ENCODE measurements around the gene RILP. TPM values are rescaled to one million over a fixed set of nuclear protein-coding genes. Genes with fewer than 3 reads are reported as not detected.

The RILP gene
- total RNA-seq, 1 donor from 2014 or later, result 0.13 TPM

DNA sequence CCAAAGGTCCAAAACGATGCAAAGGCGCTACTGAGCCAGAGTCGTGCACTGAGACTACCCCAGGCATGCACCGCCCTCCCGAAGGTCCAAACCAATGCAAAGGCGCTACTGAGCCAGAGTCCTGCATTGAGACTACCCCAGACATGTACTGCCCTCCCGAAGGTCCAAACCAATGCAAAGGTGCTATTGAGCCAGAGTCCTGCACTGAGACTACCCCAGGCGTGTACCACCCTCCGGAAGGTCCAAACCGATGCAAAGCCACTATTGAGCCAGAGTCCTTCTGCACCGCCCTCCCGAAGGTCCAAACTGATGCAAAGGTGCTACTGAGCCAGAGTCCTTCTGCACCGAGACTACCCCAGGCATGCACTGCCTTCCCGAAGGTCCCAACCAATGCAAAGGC lies 48.1 kb downstream of the RILP start:
- TF ChIP-seq EZH2phosphoT487 (IDR thresholded peaks at IDR 0.05), result no peak
- TF ChIP-seq, protein P1, sequence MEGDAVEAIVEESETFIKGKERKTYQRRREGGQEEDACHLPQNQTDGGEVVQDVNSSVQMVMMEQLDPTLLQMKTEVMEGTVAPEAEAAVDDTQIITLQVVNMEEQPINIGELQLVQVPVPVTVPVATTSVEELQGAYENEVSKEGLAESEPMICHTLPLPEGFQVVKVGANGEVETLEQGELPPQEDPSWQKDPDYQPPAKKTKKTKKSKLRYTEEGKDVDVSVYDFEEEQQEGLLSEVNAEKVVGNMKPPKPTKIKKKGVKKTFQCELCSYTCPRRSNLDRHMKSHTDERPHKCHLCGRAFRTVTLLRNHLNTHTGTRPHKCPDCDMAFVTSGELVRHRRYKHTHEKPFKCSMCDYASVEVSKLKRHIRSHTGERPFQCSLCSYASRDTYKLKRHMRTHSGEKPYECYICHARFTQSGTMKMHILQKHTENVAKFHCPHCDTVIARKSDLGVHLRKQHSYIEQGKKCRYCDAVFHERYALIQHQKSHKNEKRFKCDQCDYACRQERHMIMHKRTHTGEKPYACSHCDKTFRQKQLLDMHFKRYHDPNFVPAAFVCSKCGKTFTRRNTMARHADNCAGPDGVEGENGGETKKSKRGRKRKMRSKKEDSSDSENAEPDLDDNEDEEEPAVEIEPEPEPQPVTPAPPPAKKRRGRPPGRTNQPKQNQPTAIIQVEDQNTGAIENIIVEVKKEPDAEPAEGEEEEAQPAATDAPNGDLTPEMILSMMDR (IDR thresholded peaks at IDR 0.05), result no peak
- TF ChIP-seq EZH2 (IDR thresholded peaks at IDR 0.05), result no peak
- Mint-ChIP-seq H3K4me1 (peaks cover 17% of the 10 kb centered on the region), H3K36me3 (peaks cover 14% of the 10 kb centered on the region), H3K4me3 (no peak overlapping the region), H3K27me3 (ENCODE audit: insufficient read depth, low read depth) (peaks cover 4% of the 10 kb centered on the region), H3K27ac (no peak overlapping the region), H3K9me3 (peaks cover 14% of the 10 kb centered on the region)
- DNase-seq (ENCODE audit: low spot score), result no peak
- Histone ChIP-seq H3K27me3 (no peaks in the 10 kb centered on the region), H4K20me1 (ENCODE audit: low read depth) (no peaks in the 10 kb centered on the region), H2AFZ (replicated peaks) (no peak overlapping the region), H3K4me3 (no peak overlapping the region), H3K9ac (no peak overlapping the region), H3K4me1 (peaks cover 12% of the 10 kb centered on the region), H3K79me2 (ENCODE audit: low read depth) (no peaks in the 10 kb centered on the region), H3K36me3 (no peaks in the 10 kb centered on the region), H3K4me2 (no peak overlapping the region), H3F3A (ENCODE audit: low read depth) (peaks cover 5% of the 10 kb centered on the region), H3K27ac (no peak overlapping the region), H3K9me3 (ENCODE audit: low read depth) (no peaks in the 10 kb centered on the region)

- Histone ChIP-seq H3F3A (ENCODE audit: low read depth) (no peaks in the 10 kb centered on the region), H3K27ac (no peak overlapping the region), H2AFZ (replicated peaks) (no peak overlapping the region), H4K20me1 (ENCODE audit: low read depth) (no peaks in the 10 kb centered on the region), H3K9ac (no peak overlapping the region), H3K9me3 (ENCODE audit: low read depth) (no peaks in the 10 kb centered on the region), H3K4me2 (no peak overlapping the region), H3K36me3 (no peaks in the 10 kb centered on the region), H3K4me1 (no peaks in the 10 kb centered on the region), H3K79me2 (ENCODE audit: low read depth) (no peaks in the 10 kb centered on the region), H3K4me3 (no peak overlapping the region), H3K27me3 (no peaks in the 10 kb centered on the region)
- Mint-ChIP-seq H3K27ac (no peak overlapping the region), H3K4me3 (no peak overlapping the region), H3K36me3 (peaks cover 16% of the 10 kb centered on the region), H3K9me3 (peaks cover 14% of the 10 kb centered on the region), H3K4me1 (no peaks in the 10 kb centered on the region), H3K27me3 (ENCODE audit: insufficient read depth, low read depth) (peaks cover 2% of the 10 kb centered on the region)
- no peak for DNase-seq (ENCODE audit: low spot score)
- TF ChIP-seq EZH2phosphoT487 (IDR thresholded peaks at IDR 0.05) (no peak), EZH2 (IDR thresholded peaks at IDR 0.05) (no peak)
- TF ChIP-seq, protein P1 (IDR thresholded peaks at IDR 0.05), result no peak
These were observed 51.1 kb downstream of the RILP start for GRCh38 chr17:1598399-1599095.

GRCh38 chr17:1597861-1598342 lies 51.8 kb downstream of the RILP start:
- no peak overlapping the region for H3K9ac ChIP-seq
- no peaks in the 10 kb centered on the region for H3K27me3 ChIP-seq
- no peaks in the 10 kb centered on the region for H3K9me3 ChIP-seq (ENCODE audit: low read depth)
- no peaks in the 10 kb centered on the region for H4K20me1 ChIP-seq (ENCODE audit: low read depth)
- no peak overlapping the region for H2AFZ ChIP-seq (replicated peaks)
- no peak overlapping the region for H3K4me3 ChIP-seq
- H3K9me3 Mint-ChIP-seq, result peaks cover 14% of the 10 kb centered on the region
- H3K27me3 Mint-ChIP-seq (ENCODE audit: insufficient read depth, low read depth), result peaks cover 2% of the 10 kb centered on the region
- H3K4me2 ChIP-seq, result no peak overlapping the region
- H3K27ac Mint-ChIP-seq, result no peak overlapping the region
- H3K27ac ChIP-seq, result no peak overlapping the region
- no peak for TF ChIP-seq EZH2phosphoT487 (IDR thresholded peaks at IDR 0.05)
- TF ChIP-seq, protein P1 (IDR thresholded peaks at IDR 0.05), result no peak
- no peak for TF ChIP-seq EZH2 (IDR thresholded peaks at IDR 0.05)
- no peaks in the 10 kb centered on the region for H3K4me1 ChIP-seq
- no peaks in the 10 kb centered on the region for H3K79me2 ChIP-seq (ENCODE audit: low read depth)
- H3K36me3 Mint-ChIP-seq, result peaks cover 13% of the 10 kb centered on the region
- no peaks in the 10 kb centered on the region for H3F3A ChIP-seq (ENCODE audit: low read depth)
- DNase-seq (ENCODE audit: low spot score), result no peak
- no peaks in the 10 kb centered on the region for H3K36me3 ChIP-seq
- no peaks in the 10 kb centered on the region for H3K4me1 Mint-ChIP-seq
- no peak overlapping the region for H3K4me3 Mint-ChIP-seq

Small RNAs within 50 kb of the gene (small RNA-seq; reads per million reads assigned to genes)
- gene RN7SL105P, result not detected

Other genes with a start within 250 kb of the RILP start
- gene YWHAE, start 249.6 kb downstream of the RILP start, total RNA-seq (ENCODE audit: low replicate concordance), result 1,602 and 2,181 TPM in 2 replicates
- 52.2 and 59.6 TPM in 2 replicates for gene CRK, start 193.6 kb downstream of the RILP start, total RNA-seq (ENCODE audit: low replicate concordance)
- gene MYO1C, start 157.2 kb downstream of the RILP start, total RNA-seq (ENCODE audit: low replicate concordance), result 28.7 and 40.6 TPM in 2 replicates
- gene INPP5K, start 133.3 kb downstream of the RILP start, total RNA-seq (ENCODE audit: low replicate concordance), result 11.7 and 20.9 TPM in 2 replicates
- 25.3 and 29.6 TPM in 2 replicates for gene PITPNA, start 87.1 kb downstream of the RILP start, total RNA-seq (ENCODE audit: low replicate concordance)
- 6.8 and 18.4 TPM in 2 replicates for gene SLC43A2, start 21.0 kb downstream of the RILP start, total RNA-seq (ENCODE audit: low replicate concordance)
- gene SCARF1, start 4.1 kb downstream of the RILP start, total RNA-seq (ENCODE audit: low replicate concordance), result 1.1 TPM in 1 of 2 replicates, not detected in the other
- gene PRPF8, start 35.0 kb upstream of the RILP start, total RNA-seq (ENCODE audit: low replicate concordance), result 119 and 173 TPM in 2 replicates
- 0.15 and 0.28 TPM in 2 replicates for gene TLCD2, start 60.5 kb upstream of the RILP start, total RNA-seq (ENCODE audit: low replicate concordance)
- gene WDR81, start 74.8 kb upstream of the RILP start, total RNA-seq (ENCODE audit: low replicate concordance), result 1.9 and 10.4 TPM in 2 replicates
- 0.59 TPM in 1 of 2 replicates, not detected in the other for gene SERPINF2, start 93.0 kb upstream of the RILP start, total RNA-seq (ENCODE audit: low replicate concordance)
- 57.9 and 93.5 TPM in 2 replicates for gene SERPINF1, start 112.2 kb upstream of the RILP start, total RNA-seq (ENCODE audit: low replicate concordance)
- 24.0 and 24.4 TPM in 2 replicates for gene SMYD4, start 180.0 kb upstream of the RILP start, total RNA-seq (ENCODE audit: low replicate concordance)
- 78.5 and 94.4 TPM in 2 replicates for gene RPA1, start 180.1 kb upstream of the RILP start, total RNA-seq (ENCODE audit: low replicate concordance)

Measured in neural progenitor cell (in vitro differentiated cells).